ENCODE results near the gene KIF21B. TPM values are rescaled to one million over a fixed set of nuclear protein-coding genes. Genes with fewer than 3 reads are reported as not detected.

KIF21B gene
- total and polyA plus RNA-seq, 4 donors, result 1.3 to 7.4 (median 4.8) TPM

DNA sequence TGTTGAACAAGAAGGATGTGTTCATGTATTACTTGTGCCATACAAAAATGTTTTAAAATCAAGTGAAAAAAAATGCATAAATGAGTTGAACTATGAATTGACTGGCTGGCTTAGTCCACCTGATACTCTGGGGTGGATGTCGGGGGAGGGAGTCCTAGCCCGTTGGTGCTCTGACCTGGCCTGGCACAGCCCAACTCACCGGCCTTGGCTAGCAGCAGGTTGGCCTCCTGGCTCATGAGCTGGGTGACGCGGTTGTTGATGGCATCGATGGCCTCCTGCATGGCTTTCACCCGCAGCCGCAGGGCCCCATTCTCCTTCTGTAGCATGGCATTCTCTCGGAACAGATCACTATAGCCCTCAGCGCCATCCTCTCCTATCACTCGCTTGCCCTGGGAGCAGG, 21.6 kb downstream of the KIF21B start:
- WGBS, 2 donors, result 90 to 94% methylated on average over 11 of the region's 11 CpGs

DNA sequence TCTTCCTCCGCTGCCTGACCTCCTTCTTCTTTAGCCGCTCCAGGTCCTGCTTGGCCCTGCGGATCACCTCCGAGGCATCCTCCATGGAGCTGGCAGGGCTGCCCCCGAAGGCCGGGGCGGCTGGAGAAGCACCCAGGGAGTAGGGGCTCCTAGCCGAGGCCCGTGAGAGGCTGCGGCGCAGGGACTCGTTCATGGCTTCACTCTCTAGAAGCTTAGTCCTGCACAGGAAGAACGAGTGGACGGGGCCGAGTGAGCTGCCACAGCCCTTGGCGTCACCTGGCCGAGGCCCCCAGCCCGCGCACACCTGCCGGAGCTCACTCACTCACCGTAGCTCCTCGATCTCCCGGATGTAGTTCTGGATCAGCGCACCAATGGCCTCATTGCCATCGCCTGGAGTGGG, 23.1 kb downstream of the KIF21B start:
- ATAC-seq (ENCODE audit: insufficient read depth, low FRiP score), result no peak
- no peak overlapping the region for H3K27ac ChIP-seq (ENCODE audit: low read depth in 1 of 2, low read length in 1 of 2)

More for the DNA sequence above, 21.6 kb downstream of the KIF21B start:
- no peak overlapping the region for H3K9ac ChIP-seq (ENCODE audit: insufficient read depth in 1 of 2, low read length in 2 of 2)
- DNase-seq (no peak), ATAC-seq (ENCODE audit: insufficient read depth, low FRiP score) (no peak)
- H3K4me1 ChIP-seq (ENCODE audit: control insufficient read depth in 5 of 5, insufficient read depth in 5 of 5, low read length in 5 of 5), result no peaks in the 10 kb centered on the region
- H3K36me3 ChIP-seq (ENCODE audit: control insufficient read depth in 4 of 4, insufficient read depth in 4 of 4, low read length in 4 of 4), result peaks cover 0 to 27% (median 13%) of the 10 kb centered on the region in 4 donors
- no peaks in the 10 kb centered on the region for H3K9me3 ChIP-seq (ENCODE audit: control insufficient read depth in 4 of 4, insufficient read depth in 3 of 4, low read length in 3 of 4)
- TF ChIP-seq, protein P1, sequence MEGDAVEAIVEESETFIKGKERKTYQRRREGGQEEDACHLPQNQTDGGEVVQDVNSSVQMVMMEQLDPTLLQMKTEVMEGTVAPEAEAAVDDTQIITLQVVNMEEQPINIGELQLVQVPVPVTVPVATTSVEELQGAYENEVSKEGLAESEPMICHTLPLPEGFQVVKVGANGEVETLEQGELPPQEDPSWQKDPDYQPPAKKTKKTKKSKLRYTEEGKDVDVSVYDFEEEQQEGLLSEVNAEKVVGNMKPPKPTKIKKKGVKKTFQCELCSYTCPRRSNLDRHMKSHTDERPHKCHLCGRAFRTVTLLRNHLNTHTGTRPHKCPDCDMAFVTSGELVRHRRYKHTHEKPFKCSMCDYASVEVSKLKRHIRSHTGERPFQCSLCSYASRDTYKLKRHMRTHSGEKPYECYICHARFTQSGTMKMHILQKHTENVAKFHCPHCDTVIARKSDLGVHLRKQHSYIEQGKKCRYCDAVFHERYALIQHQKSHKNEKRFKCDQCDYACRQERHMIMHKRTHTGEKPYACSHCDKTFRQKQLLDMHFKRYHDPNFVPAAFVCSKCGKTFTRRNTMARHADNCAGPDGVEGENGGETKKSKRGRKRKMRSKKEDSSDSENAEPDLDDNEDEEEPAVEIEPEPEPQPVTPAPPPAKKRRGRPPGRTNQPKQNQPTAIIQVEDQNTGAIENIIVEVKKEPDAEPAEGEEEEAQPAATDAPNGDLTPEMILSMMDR (IDR thresholded peaks at IDR 0.05; ENCODE audit: control extremely low read depth, extremely low read depth), result no peak
- H3K27me3 ChIP-seq (ENCODE audit: control insufficient read depth in 3 of 3, insufficient read depth in 3 of 3, low read length in 2 of 3), result no peaks in the 10 kb centered on the region
- no peak overlapping the region for H3K27ac ChIP-seq (ENCODE audit: low read depth in 1 of 2, low read length in 1 of 2)
- H3K4me3 ChIP-seq, result no peak overlapping the region

GRCh38 chr1:200999667-201000066, 23.8 kb downstream of the KIF21B start:
- Histone ChIP-seq H3K9me3 (ENCODE audit: control insufficient read depth in 4 of 4, insufficient read depth in 3 of 4, low read length in 3 of 4) (no peaks in the 10 kb centered on the region), H3K4me1 (ENCODE audit: control insufficient read depth in 5 of 5, insufficient read depth in 5 of 5, low read length in 5 of 5) (no peaks in the 10 kb centered on the region), H3K27ac (ENCODE audit: low read depth in 1 of 2, low read length in 1 of 2) (no peak overlapping the region), H3K27me3 (ENCODE audit: control insufficient read depth in 3 of 3, insufficient read depth in 3 of 3, low read length in 2 of 3) (no peaks in the 10 kb centered on the region), H3K9ac (ENCODE audit: insufficient read depth in 1 of 2, low read length in 2 of 2) (no peak overlapping the region), H3K36me3 (ENCODE audit: control insufficient read depth in 4 of 4, insufficient read depth in 4 of 4, low read length in 4 of 4) (peaks cover 0 to 22% (median 16%) of the 10 kb centered on the region in 4 donors), H3K4me3 (no peak overlapping the region)
- ATAC-seq (ENCODE audit: insufficient read depth, low FRiP score), result no peak
- TF ChIP-seq, protein P1 (IDR thresholded peaks at IDR 0.05; ENCODE audit: control extremely low read depth, extremely low read depth), result no peak
- 92 to 97% methylated on average over 14 of the region's 14 CpGs for WGBS, 2 donors
- DNase-seq, result no peak

More for the DNA sequence above, 23.1 kb downstream of the KIF21B start:
- Histone ChIP-seq H3K27me3 (ENCODE audit: control insufficient read depth in 3 of 3, insufficient read depth in 3 of 3, low read length in 2 of 3) (no peaks in the 10 kb centered on the region), H3K4me3 (no peak overlapping the region), H3K9me3 (ENCODE audit: control insufficient read depth in 4 of 4, insufficient read depth in 3 of 4, low read length in 3 of 4) (no peaks in the 10 kb centered on the region), H3K9ac (ENCODE audit: insufficient read depth in 1 of 2, low read length in 2 of 2) (no peak overlapping the region), H3K4me1 (ENCODE audit: control insufficient read depth in 5 of 5, insufficient read depth in 5 of 5, low read length in 5 of 5) (no peaks in the 10 kb centered on the region), H3K36me3 (ENCODE audit: control insufficient read depth in 4 of 4, insufficient read depth in 4 of 4, low read length in 4 of 4) (peaks cover 0 to 29% (median 16%) of the 10 kb centered on the region in 4 donors)
- DNase-seq, result no peak
- TF ChIP-seq, protein P1 (IDR thresholded peaks at IDR 0.05; ENCODE audit: control extremely low read depth, extremely low read depth), result no peak
- 96 to 97% methylated on average over 25 of the region's 25 CpGs for WGBS, 2 donors

DNA sequence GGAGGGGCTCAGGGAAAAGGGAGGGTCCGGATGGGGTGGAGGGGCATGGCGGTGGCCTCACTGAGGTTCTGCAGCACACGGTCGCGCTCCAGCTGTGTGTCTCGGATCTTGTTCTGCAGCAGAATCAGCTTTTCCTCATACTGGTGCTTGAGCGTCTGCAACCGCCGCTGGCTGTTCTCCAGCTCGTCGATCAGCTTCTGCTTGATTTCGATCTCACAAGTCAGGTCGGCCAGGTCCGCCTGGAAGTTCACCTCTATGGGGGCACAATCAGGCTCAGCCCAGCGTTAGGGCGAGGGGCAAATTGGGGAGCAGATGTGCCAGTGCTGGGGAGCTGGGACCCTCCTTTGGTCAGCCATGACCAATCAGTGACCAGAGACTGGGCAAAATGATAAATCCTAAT, 25.2 kb downstream of the KIF21B start:
- 92 to 93% methylated on average over 16 of the region's 16 CpGs for WGBS, 2 donors
- DNase-seq, result no peak
- Histone ChIP-seq H3K4me3 (no peak overlapping the region), H3K9ac (ENCODE audit: insufficient read depth in 1 of 2, low read length in 2 of 2) (no peak overlapping the region), H3K4me1 (ENCODE audit: control insufficient read depth in 5 of 5, insufficient read depth in 5 of 5, low read length in 5 of 5) (no peaks in the 10 kb centered on the region), H3K9me3 (ENCODE audit: control insufficient read depth in 4 of 4, insufficient read depth in 3 of 4, low read length in 3 of 4) (no peaks in the 10 kb centered on the region), H3K27me3 (ENCODE audit: control insufficient read depth in 3 of 3, insufficient read depth in 3 of 3, low read length in 2 of 3) (no peaks in the 10 kb centered on the region), H3K27ac (ENCODE audit: low read depth in 1 of 2, low read length in 1 of 2) (no peak overlapping the region), H3K36me3 (ENCODE audit: control insufficient read depth in 4 of 4, insufficient read depth in 4 of 4, low read length in 4 of 4) (peaks cover 0 to 20% (median 16%) of the 10 kb centered on the region in 4 donors)
- no peak for ATAC-seq (ENCODE audit: insufficient read depth, low FRiP score)
- TF ChIP-seq, protein P1 (IDR thresholded peaks at IDR 0.05; ENCODE audit: control extremely low read depth, extremely low read depth), result no peak
